Stomach (tissue), 9 donors: ENCODE data around the gene TANC1. TPM values are rescaled to one million over a fixed set of nuclear protein-coding genes. Genes with fewer than 3 reads are reported as not detected.

Experiments
- DNase-seq, 2 donors: peaks; one replicate each; pipeline versions ENCODE4 v3.0.0 to v3.0.0-alpha.2; 2013 to 2019
- H3K27ac ChIP-seq, 5 donors: fragments of 200-600 bp in 4 of 5; sonication (generic) in 4 of 5; one replicate each; pipeline ENCODE4 v1.5.1; 2013 to 2019; ENCODE audit warnings: mild to moderate bottlenecking in 1 of 5, moderate library complexity in 1 of 5
- H3K27me3 ChIP-seq, 3 donors: fragments of 200-600 bp; sonication (generic); one replicate each; pipeline ENCODE4 v1.5.1; 2017 to 2019; ENCODE audit warnings: mixed run types in 1 of 3
- H3K36me3 ChIP-seq, 4 donors: fragments of 200-600 bp; sonication (generic); 1 replicate in 3 of 4; 2 replicates in 1 of 4; pipeline ENCODE4 v1.5.1; 2016 to 2019
- H3K4me1 ChIP-seq, 4 donors: fragments of 200-600 bp; sonication (generic); one replicate each; pipeline ENCODE4 v1.5.1; 2016 to 2019
- H3K4me3 ChIP-seq, 4 donors: fragments of 200-600 bp; sonication (generic) in 3 of 4; one replicate each; pipeline ENCODE4 v1.5.1; 2016 to 2019; ENCODE audit warnings: mild to moderate bottlenecking in 1 of 4
- H3K9me3 ChIP-seq, 4 donors: fragments of 200-600 bp; sonication (generic); one replicate each; pipeline ENCODE4 v1.5.1; 2016 to 2019
- EP300 ChIP-seq: sonication (generic); formaldehyde crosslinking; IDR thresholded peaks from one replicate; pipeline ENCODE4 v1.6.1; 2017; ENCODE audit warnings: antibody characterized with exemption
- POLR2A ChIP-seq, 4 donors: fragments of 450-650 bp; IDR thresholded peaks; one replicate each; pipeline ENCODE4 v1.6.1; 2016; ENCODE audit warnings: antibody characterized with exemption in 4 of 4, control low read depth in 2 of 4, mild to moderate bottlenecking in 1 of 4, moderate library complexity in 1 of 4
- POLR2AphosphoS5 ChIP-seq, 3 donors: sonication (generic); formaldehyde crosslinking; IDR thresholded peaks; one replicate each; pipeline ENCODE4 v1.6.1; 2016; ENCODE audit warnings: antibody characterized with exemption in 3 of 3
- WGBS, 5 donors: extraction: QIAGEN DNeasy Blood & Tissue Kit in 3 of 5; methylation state at CpG; one replicate each; pipeline versions ENCODE4 v1.1.5 to v1.1.7; 2013 to 2018; 5-methylcytosine and 5-hydroxymethylcytosine counted together
- intact Hi-C: fragments of 100-400 bp; cut with DNase I; formaldehyde crosslinking; loops from one replicate; pipeline ENCODE4 v1.15.1; 2023; ENCODE audit warnings: low total_unique reads
- polyA plus RNA-seq, 3 donors: library from polyadenylated mRNA; stranded (reverse); fragments of 200-250 nt; gene quantifications; one replicate each; pipeline ENCODE4 v1.2.3, GENCODE V29; 2013
- total RNA-seq, 5 donors: library from RNA; depleted of rRNA; stranded (reverse); fragments of >200 nt; gene quantifications; one replicate each; pipeline versions ENCODE4 v1.1.0 to v1.2.3, GENCODE V29; 2014 to 2016
- TF ChIP-seq, protein P1 (sequence below), 7 experiments: fragments of 450-650 bp in 4 of 7; fragments of 200-600 bp in 3 of 7; sonication (generic) in 3 of 7; IDR thresholded peaks; one replicate each; pipeline ENCODE4 v1.5.1; 2016 to 2019; ENCODE audit warnings: antibody characterized with exemption in 7 of 7, control low read depth in 2 of 7, mild to moderate bottlenecking in 1 of 7
- donor health status: healthy with polysubstance abuse.
- donor health status: Bipolar disorder and iron deficiency.
- donor health status: healthy.

TANC1 gene
- total and polyA plus RNA-seq, 8 donors: 4.9 to 59.7 (median 37.7) TPM

- DNase-seq: no peak
- no peak overlapping the region for H3K4me3 ChIP-seq
- peaks cover 0 to 4% (median 0%) of the 10 kb centered on the region in 4 donors for H3K36me3 ChIP-seq
- intact Hi-C loops: no loop called here
- H3K27ac ChIP-seq: no peak overlapping the region
- WGBS, 5 donors: 90 to 99% (median 95%) methylated on average over 3 of the region's 3 CpGs
- H3K4me1 ChIP-seq: no peaks in the 10 kb centered on the region
- no peaks in the 10 kb centered on the region for H3K27me3 ChIP-seq
- TF ChIP-seq EP300 (no peak), POLR2A (IDR thresholded peaks at IDR 0.05) (no peak), POLR2AphosphoS5 (IDR thresholded peaks at IDR 0.05) (no peak)
- TF ChIP-seq, protein P1, sequence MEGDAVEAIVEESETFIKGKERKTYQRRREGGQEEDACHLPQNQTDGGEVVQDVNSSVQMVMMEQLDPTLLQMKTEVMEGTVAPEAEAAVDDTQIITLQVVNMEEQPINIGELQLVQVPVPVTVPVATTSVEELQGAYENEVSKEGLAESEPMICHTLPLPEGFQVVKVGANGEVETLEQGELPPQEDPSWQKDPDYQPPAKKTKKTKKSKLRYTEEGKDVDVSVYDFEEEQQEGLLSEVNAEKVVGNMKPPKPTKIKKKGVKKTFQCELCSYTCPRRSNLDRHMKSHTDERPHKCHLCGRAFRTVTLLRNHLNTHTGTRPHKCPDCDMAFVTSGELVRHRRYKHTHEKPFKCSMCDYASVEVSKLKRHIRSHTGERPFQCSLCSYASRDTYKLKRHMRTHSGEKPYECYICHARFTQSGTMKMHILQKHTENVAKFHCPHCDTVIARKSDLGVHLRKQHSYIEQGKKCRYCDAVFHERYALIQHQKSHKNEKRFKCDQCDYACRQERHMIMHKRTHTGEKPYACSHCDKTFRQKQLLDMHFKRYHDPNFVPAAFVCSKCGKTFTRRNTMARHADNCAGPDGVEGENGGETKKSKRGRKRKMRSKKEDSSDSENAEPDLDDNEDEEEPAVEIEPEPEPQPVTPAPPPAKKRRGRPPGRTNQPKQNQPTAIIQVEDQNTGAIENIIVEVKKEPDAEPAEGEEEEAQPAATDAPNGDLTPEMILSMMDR (IDR thresholded peaks at IDR 0.05): no peak
- no peaks in the 10 kb centered on the region for H3K9me3 ChIP-seq
Measured at GRCh38 chr2:159109517-159109916, 141.1 kb downstream of the TANC1 start.

- H3K4me1 ChIP-seq: no peaks in the 10 kb centered on the region
- 90 to 93% (median 91%) methylated on average over 2 of the region's 2 CpGs for WGBS, 5 donors
- intact Hi-C loops: no loop called here
- H3K9me3 ChIP-seq: no peaks in the 10 kb centered on the region
- H3K36me3 ChIP-seq: peaks cover 0 to 4% (median 0%) of the 10 kb centered on the region in 4 donors
- no peak overlapping the region for H3K27ac ChIP-seq
- H3K27me3 ChIP-seq: no peaks in the 10 kb centered on the region
- no peak overlapping the region for H3K4me3 ChIP-seq
- TF ChIP-seq POLR2AphosphoS5 (IDR thresholded peaks at IDR 0.05) (no peak), EP300 (no peak), POLR2A (IDR thresholded peaks at IDR 0.05) (no peak)
- TF ChIP-seq, protein P1 (IDR thresholded peaks at IDR 0.05): no peak
- DNase-seq: no peak
Measured at GRCh38 chr2:159110784-159111183, 142.3 kb downstream of the TANC1 start.

GRCh38 chr2:159111346-159111927 is 143.0 kb downstream of the TANC1 start:
- intact Hi-C loops: no loop called here
- no peak overlapping the region for H3K27ac ChIP-seq
- TF ChIP-seq EP300 (no peak), POLR2A (IDR thresholded peaks at IDR 0.05) (no peak), POLR2AphosphoS5 (IDR thresholded peaks at IDR 0.05) (no peak)
- TF ChIP-seq, protein P1 (IDR thresholded peaks at IDR 0.05): no peak
- no peaks in the 10 kb centered on the region for H3K4me1 ChIP-seq
- no peak for DNase-seq
- peaks cover 0 to 4% (median 0%) of the 10 kb centered on the region in 4 donors for H3K36me3 ChIP-seq
- 86 to 94% (median 90%) methylated on average over 8 of the region's 8 CpGs for WGBS, 5 donors
- no peak overlapping the region for H3K4me3 ChIP-seq
- H3K27me3 ChIP-seq: no peaks in the 10 kb centered on the region
- no peaks in the 10 kb centered on the region for H3K9me3 ChIP-seq

- H3K4me3 ChIP-seq: no peak overlapping the region
- H3K36me3 ChIP-seq: peaks cover 0 to 4% (median 0%) of the 10 kb centered on the region in 4 donors
- H3K4me1 ChIP-seq: peaks cover 0 to 13% (median 6%) of the 10 kb centered on the region in 4 donors
- no peak overlapping the region for H3K27ac ChIP-seq
- DNase-seq: no peak
- H3K27me3 ChIP-seq: no peaks in the 10 kb centered on the region
- no peak for TF ChIP-seq EP300
- TF ChIP-seq, protein P1 (IDR thresholded peaks at IDR 0.05): no peak
- TF ChIP-seq POLR2AphosphoS5 (IDR thresholded peaks at IDR 0.05): no peak
- no peak for TF ChIP-seq POLR2A (IDR thresholded peaks at IDR 0.05)
- H3K9me3 ChIP-seq: no peaks in the 10 kb centered on the region
- WGBS, 5 donors: 80 to 93% (median 87%) methylated on average over 5 of the region's 5 CpGs
- intact Hi-C loops: loop anchor here (5.0 kb wide), 1 partner anchor 213 kb away; no protein-coding TSS in a partner anchor
Measured at GRCh38 chr2:159114835-159115234, 146.4 kb downstream of the TANC1 start.
